HEK293T (cell line): ENCODE data around the gene TSC1.

Experiments
- CTCF ChIA-PET: fragments of 350-600 bp; formaldehyde crosslinking; extraction: SDS; loops from one replicate; lab custom pipeline; 2021; ENCODE audit warnings: antibody characterized with exemption, inconsistent platforms; lab: Yijun Ruan, JAX
- POLR2A ChIA-PET: fragments of 350-600 bp; formaldehyde crosslinking; extraction: SDS; loops from one replicate; lab custom pipeline; 2020; ENCODE audit warnings: antibody characterized with exemption, inconsistent platforms; lab: Yijun Ruan, JAX
- DNase-seq: peaks from one replicate; pipeline ENCODE4 v3.0.0; 2012; ENCODE audit warnings: mixed read lengths; ENCODE audit errors: extremely low spot score
- ARNT ChIP-seq: fragments of 450-650 bp; IDR thresholded peaks from 2 replicates; pipeline ENCODE4 v1.6.1; 2017; ENCODE audit warnings: mild to moderate bottlenecking
- BHLHE40 ChIP-seq: fragments of 450-650 bp; IDR thresholded peaks from 2 replicates; pipeline ENCODE4 v1.6.1; 2016; ENCODE audit warnings: mild to moderate bottlenecking, moderate library complexity, borderline replicate concordance
- CTBP1 ChIP-seq: fragments of 450-650 bp; IDR thresholded peaks from 2 replicates; pipeline ENCODE4 v1.6.1; 2016; ENCODE audit warnings: borderline replicate concordance
- ELF4 ChIP-seq: fragments of 450-650 bp; IDR thresholded peaks from 2 replicates; pipeline ENCODE4 v1.6.1; 2017; ENCODE audit warnings: antibody characterized with exemption
- FOXA1 ChIP-seq: fragments of 450-650 bp; IDR thresholded peaks from 2 replicates; pipeline ENCODE4 v1.6.1; 2016; ENCODE audit warnings: mild to moderate bottlenecking
- FOXK2 ChIP-seq: fragments of 450-650 bp; IDR thresholded peaks from 2 replicates; pipeline ENCODE4 v1.6.1; 2016; ENCODE audit warnings: mild to moderate bottlenecking
- FOXM1 ChIP-seq: fragments of 450-650 bp; IDR thresholded peaks from 2 replicates; pipeline ENCODE4 v1.6.1; 2017; ENCODE audit warnings: mild to moderate bottlenecking, borderline replicate concordance
- HDGF ChIP-seq: fragments of 450-650 bp; IDR thresholded peaks from 2 replicates; pipeline ENCODE4 v1.6.1; 2017; ENCODE audit warnings: antibody characterized with exemption, borderline replicate concordance
- L3MBTL2 ChIP-seq: fragments of 450-650 bp; conservative IDR thresholded peaks from 2 replicates; pipeline ENCODE4 v1.6.1; 2016; ENCODE audit warnings: mild to moderate bottlenecking
- LEF1 ChIP-seq: fragments of 450-650 bp; IDR thresholded peaks from 2 replicates; pipeline ENCODE4 v1.6.1; 2017; ENCODE audit warnings: mild to moderate bottlenecking, borderline replicate concordance
- NFRKB ChIP-seq: fragments of 450-650 bp; IDR thresholded peaks from 2 replicates; pipeline ENCODE4 v1.6.1; 2016; ENCODE audit warnings: mild to moderate bottlenecking, moderate library complexity
- PKNOX1 ChIP-seq: fragments of 450-650 bp; IDR thresholded peaks from 2 replicates; pipeline ENCODE4 v1.6.1; 2016
- SP1 ChIP-seq: fragments of 450-650 bp; IDR thresholded peaks from 2 replicates; pipeline ENCODE4 v1.6.1; 2017
- SUZ12 ChIP-seq: fragments of 450-650 bp; IDR thresholded peaks from 2 replicates; pipeline ENCODE4 v1.6.1; 2016; ENCODE audit warnings: mild to moderate bottlenecking
- TARDBP ChIP-seq: fragments of 450-650 bp; IDR thresholded peaks from 2 replicates; pipeline ENCODE4 v1.6.1; 2016
- ZNF384 ChIP-seq: fragments of 450-650 bp; IDR thresholded peaks from 2 replicates; pipeline ENCODE4 v1.6.1; 2016

Gene TSC1

GRCh38 chr9:132849185-132849706 is 95.2 kb downstream of the TSC1 start:
- ChIA-PET POLR2A (interaction anchor here (1.5 kb wide), 1 partner anchor 11 kb away, joined by 3 read pairs; no protein-coding TSS in a partner anchor), CTCF (interaction anchor here (0.6 kb wide), 1 partner anchor 22 kb away, joined by 3 read pairs; no protein-coding TSS in a partner anchor)
- TF ChIP-seq LEF1: no peak
- no peak for TF ChIP-seq NFRKB
- no peak for TF ChIP-seq TARDBP
- DNase-seq: no peak

DNA sequence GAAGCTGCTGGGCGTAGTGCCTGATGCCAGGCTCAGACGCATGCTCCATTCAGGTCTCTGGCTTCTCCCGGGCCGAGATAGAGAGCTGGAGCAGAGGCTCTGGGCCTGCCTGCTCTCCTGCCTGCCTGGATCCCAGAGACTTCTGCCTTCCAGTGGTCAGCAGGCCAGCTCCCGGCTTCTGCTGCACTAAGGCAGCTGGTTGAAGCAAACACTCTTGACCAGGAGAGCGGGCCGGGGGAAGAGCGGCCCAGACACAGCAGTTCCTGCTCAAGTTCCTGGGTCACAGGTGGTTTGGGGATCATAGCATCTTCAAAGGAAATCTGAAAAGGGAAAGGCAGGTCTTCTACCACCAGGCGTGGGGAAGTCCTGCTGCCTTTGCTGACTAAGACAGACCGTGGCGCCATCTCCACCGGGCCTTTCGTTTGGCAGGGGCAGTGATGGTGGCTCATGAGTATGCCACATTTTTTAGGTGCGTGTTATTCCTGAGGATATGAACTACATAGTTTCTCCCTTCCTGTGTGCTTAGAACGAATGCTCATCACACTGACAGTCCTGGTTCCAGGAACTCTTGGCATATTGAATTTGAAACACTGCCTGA is 97.4 kb downstream of the TSC1 start:
- ChIA-PET CTCF (no interaction called here), POLR2A (no interaction called here)
- DNase-seq: no peak
- no peak for TF ChIP-seq ARNT
- TF ChIP-seq SP1: no peak
- TF ChIP-seq FOXA1: no peak
- no peak for TF ChIP-seq HDGF
- no peak for TF ChIP-seq FOXM1
- TF ChIP-seq ELF4: no peak

DNA sequence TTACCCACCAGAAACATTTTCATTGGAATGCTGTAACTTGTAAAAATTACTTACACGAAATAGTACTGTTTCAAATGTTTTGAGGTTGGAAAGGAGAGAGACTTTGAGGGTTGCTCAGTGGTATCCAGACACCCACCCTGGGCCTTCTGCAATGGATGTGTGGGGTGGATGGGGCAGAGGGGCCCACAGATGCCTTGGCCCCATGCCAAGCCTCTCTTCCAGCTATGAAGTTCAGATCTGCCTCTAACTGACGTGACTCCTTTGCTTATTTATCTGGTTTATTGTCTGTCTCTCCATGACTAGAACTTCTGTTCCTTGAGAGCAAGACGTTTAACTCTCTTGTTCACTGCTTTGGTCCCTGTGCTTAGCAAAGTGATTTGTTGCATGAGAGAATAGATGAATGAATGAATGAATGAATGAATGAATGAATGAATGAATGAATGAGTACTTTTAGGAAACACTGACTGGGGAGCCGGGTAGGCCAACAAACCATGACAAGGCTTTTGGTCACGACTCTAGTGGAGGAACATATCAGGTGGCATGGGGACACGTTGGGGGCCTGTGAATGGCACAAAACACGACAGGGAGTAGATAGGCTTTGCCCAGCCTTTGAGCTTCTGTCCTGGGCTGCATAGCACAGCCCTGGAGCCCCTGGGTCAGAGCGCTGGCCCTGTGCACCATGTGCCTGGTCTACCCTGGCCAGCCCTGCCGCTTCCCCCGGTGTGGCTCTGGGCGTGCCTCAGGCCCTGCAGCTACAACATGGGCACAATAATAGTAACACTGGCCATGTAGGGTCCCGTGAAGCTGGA is 98.1 kb downstream of the TSC1 start:
- no peak for DNase-seq
- ChIA-PET POLR2A (no interaction called here), CTCF (interaction anchor here (0.6 kb wide), 1 partner anchor 19 kb away, joined by 4 read pairs; no protein-coding TSS in a partner anchor)
- no peak for TF ChIP-seq L3MBTL2
- no peak for TF ChIP-seq TARDBP
- no peak for TF ChIP-seq FOXM1
- TF ChIP-seq LEF1: no peak
- TF ChIP-seq FOXK2: no peak
- TF ChIP-seq SP1: no peak
- no peak for TF ChIP-seq FOXA1
- TF ChIP-seq PKNOX1: no peak
- no peak for TF ChIP-seq ZNF384
- no peak for TF ChIP-seq HDGF

DNA sequence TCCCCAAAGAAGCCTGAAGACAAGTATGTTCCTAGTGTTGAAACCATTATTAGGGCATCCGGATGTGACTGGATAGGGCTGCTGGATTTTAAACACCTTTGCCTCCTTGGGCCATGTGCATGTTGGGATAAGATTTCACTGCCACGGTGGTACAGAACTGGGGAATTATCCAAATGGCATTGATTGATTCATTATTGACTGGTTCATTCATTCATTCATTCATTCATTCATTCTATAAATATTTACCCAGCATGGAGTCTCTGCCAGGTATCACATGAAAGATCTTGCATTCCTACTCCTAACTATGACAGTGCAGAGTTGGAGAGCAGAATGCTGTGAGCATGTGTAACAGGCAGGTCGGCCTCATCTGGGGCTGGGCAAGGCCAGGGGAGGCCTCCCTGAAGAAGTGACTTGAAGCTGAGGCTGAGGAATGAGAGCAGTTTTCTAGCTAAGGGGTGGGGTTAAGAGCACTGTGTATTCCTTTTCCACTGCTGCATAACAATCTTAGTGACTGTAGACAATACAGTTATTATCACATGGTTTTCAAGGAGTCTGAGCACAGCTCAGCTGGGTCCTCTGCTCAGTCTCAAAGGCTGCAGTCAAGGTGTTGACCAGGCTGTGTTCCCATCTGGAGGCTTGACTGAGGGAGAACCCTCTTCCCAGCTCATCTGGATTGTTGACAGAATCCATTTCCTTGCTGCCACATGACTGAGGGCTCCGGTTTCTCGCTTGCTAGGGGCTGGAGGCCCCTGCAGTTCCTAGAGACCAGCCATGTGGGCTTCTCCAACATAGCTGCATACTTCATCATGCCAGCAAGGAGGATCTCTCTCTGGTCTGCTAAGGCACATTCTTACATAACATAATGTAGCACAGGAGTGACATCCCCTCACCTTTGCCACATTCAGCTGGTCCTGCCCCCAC is 102.0 kb downstream of the TSC1 start:
- no peak for TF ChIP-seq FOXM1
- TF ChIP-seq ELF4: no peak
- TF ChIP-seq LEF1: no peak
- TF ChIP-seq FOXA1: no peak
- TF ChIP-seq SUZ12: no peak
- TF ChIP-seq CTBP1: no peak
- TF ChIP-seq ARNT: no peak
- TF ChIP-seq SP1: no peak
- TF ChIP-seq BHLHE40: no peak
- TF ChIP-seq TARDBP: no peak
- TF ChIP-seq FOXK2: no peak
- TF ChIP-seq NFRKB: no peak
- TF ChIP-seq ZNF384: no peak
- TF ChIP-seq L3MBTL2: no peak
- ChIA-PET POLR2A (no interaction called here), CTCF (no interaction called here)
- no peak for DNase-seq
